ENCODE measurements around the gene DKK3. TPM values are rescaled to one million over a fixed set of nuclear protein-coding genes. Genes with fewer than 3 reads are reported as not detected.

Gene DKK3
- total RNA-seq, 4 donors from 2014 or later: 4.1 to 31.7 (median 7.2) TPM

- Histone ChIP-seq H3K27me3 (no peaks in the 10 kb centered on the region), H3K36me3 (no peaks in the 10 kb centered on the region), H3K27ac (no peak overlapping the region), H3K9me3 (no peaks in the 10 kb centered on the region), H3K4me1 (no peaks in the 10 kb centered on the region), H3K4me3 (no peak overlapping the region)
- intact Hi-C loops (cut with DNase I; ENCODE audit: low total_unique reads) (loop anchor here (5.0 kb wide), 1 partner anchor 76 kb away; no protein-coding TSS in a partner anchor), in situ Hi-C loops (cut with MboI; ENCODE audit: low sequenced_read_pairs in 4 of 4) (no loop called here)
- no peak for TF ChIP-seq POLR2A (IDR thresholded peaks at IDR 0.05)
- TF ChIP-seq CTCF (IDR thresholded peaks at IDR 0.05 in 4 of 5, conservative IDR thresholded peaks at IDR 0.05 in 1 of 5): no peak
- no peak for DNase-seq
- no peak for ATAC-seq
Measured at GRCh38 chr11:11966354-11966741, 42.1 kb downstream of the DKK3 start.

- TF ChIP-seq POLR2A (IDR thresholded peaks at IDR 0.05) (no peak), CTCF (IDR thresholded peaks at IDR 0.05 in 4 of 5, conservative IDR thresholded peaks at IDR 0.05 in 1 of 5) (no peak)
- intact Hi-C loops (cut with DNase I; ENCODE audit: low total_unique reads): loop anchor here (2.0 to 5.0 kb wide), 2 partner anchors 76 to 167 kb away; no protein-coding TSS in a partner anchor
- in situ Hi-C loops (cut with MboI; ENCODE audit: low sequenced_read_pairs in 4 of 4): no loop called here
Measured at GRCh38 chr11:11965656-11966353, 42.6 kb downstream of the DKK3 start.

GRCh38 chr11:11965192-11965591, 43.2 kb downstream of the DKK3 start:
- no peak overlapping the region for H3K4me3 ChIP-seq
- H3K27me3 ChIP-seq: no peaks in the 10 kb centered on the region
- no peaks in the 10 kb centered on the region for H3K9me3 ChIP-seq
- H3K36me3 ChIP-seq: no peaks in the 10 kb centered on the region
- no peaks in the 10 kb centered on the region for H3K4me1 ChIP-seq
- in situ Hi-C loops (cut with MboI; ENCODE audit: low sequenced_read_pairs in 4 of 4): no loop called here
- DNase-seq (no peak), ATAC-seq (no peak)
- intact Hi-C loops (cut with DNase I; ENCODE audit: low total_unique reads): loop anchor here (2.0 to 5.0 kb wide), 2 partner anchors 77 to 166 kb away; no protein-coding TSS in a partner anchor
- no peak for TF ChIP-seq POLR2A (IDR thresholded peaks at IDR 0.05)
- TF ChIP-seq CTCF (IDR thresholded peaks at IDR 0.05 in 4 of 5, conservative IDR thresholded peaks at IDR 0.05 in 1 of 5): no peak
- H3K27ac ChIP-seq: no peak overlapping the region

More at GRCh38 chr11:11965656-11966353, 42.6 kb downstream of the DKK3 start:
- no peaks in the 10 kb centered on the region for H3K36me3 ChIP-seq
- no peak overlapping the region for H3K27ac ChIP-seq
- no peaks in the 10 kb centered on the region for H3K4me1 ChIP-seq
- H3K27me3 ChIP-seq: no peaks in the 10 kb centered on the region
- DNase-seq (no peak), ATAC-seq (no peak)
- no peaks in the 10 kb centered on the region for H3K9me3 ChIP-seq
- H3K4me3 ChIP-seq: no peak overlapping the region

- Histone ChIP-seq H3K36me3 (no peaks in the 10 kb centered on the region), H3K27ac (no peak overlapping the region), H3K4me3 (no peak overlapping the region), H3K4me1 (no peaks in the 10 kb centered on the region), H3K9me3 (no peaks in the 10 kb centered on the region), H3K27me3 (no peaks in the 10 kb centered on the region)
- DNase-seq (no peak), ATAC-seq (no peak)
- intact Hi-C loops (cut with DNase I; ENCODE audit: low total_unique reads) (loop anchor here (2.0 to 5.0 kb wide), 2 partner anchors 78 to 166 kb away; no protein-coding TSS in a partner anchor), in situ Hi-C loops (cut with MboI; ENCODE audit: low sequenced_read_pairs in 4 of 4) (no loop called here)
- no peak for TF ChIP-seq CTCF (IDR thresholded peaks at IDR 0.05 in 4 of 5, conservative IDR thresholded peaks at IDR 0.05 in 1 of 5)
- TF ChIP-seq POLR2A (IDR thresholded peaks at IDR 0.05): no peak
Measured at GRCh38 chr11:11964774-11965150, 43.7 kb downstream of the DKK3 start.
